ENCODE data around the gene DNAI2.

The DNAI2 gene

GRCh38 chr17:74227271-74228080 lies 46.6 kb upstream of the DNAI2 start:
- TF ChIP-seq POU6F1 (CRISPR knock-in tag; IDR thresholded peaks at IDR 0.05; ENCODE audit: borderline replicate concordance, low read depth) (no peak), PPARA (CRISPR knock-in tag; IDR thresholded peaks at IDR 0.05; ENCODE audit: borderline replicate concordance) (no peak), TOX (CRISPR knock-in tag; IDR thresholded peaks at IDR 0.05; ENCODE audit: borderline replicate concordance) (no peak), SNAI2 (CRISPR knock-in tag; IDR thresholded peaks at IDR 0.05) (no peak), ARNTL (CRISPR knock-in tag; IDR thresholded peaks at IDR 0.05; ENCODE audit: borderline replicate concordance, low read depth) (no peak), BACH2 (CRISPR knock-in tag; IDR thresholded peaks at IDR 0.05; ENCODE audit: borderline replicate concordance) (no peak), ZNF70 (CRISPR knock-in tag; IDR thresholded peaks at IDR 0.05) (no peak), ZFP30 (CRISPR knock-in tag; IDR thresholded peaks at IDR 0.05) (no peak), OSR1 (CRISPR knock-in tag; IDR thresholded peaks at IDR 0.05) (no peak), ESRRG (CRISPR knock-in tag; IDR thresholded peaks at IDR 0.05) (no peak), CSRNP3 (CRISPR knock-in tag; IDR thresholded peaks at IDR 0.05) (no peak), CSDC2 (CRISPR knock-in tag; IDR thresholded peaks at IDR 0.05) (no peak), ZNF8 (CRISPR knock-in tag; IDR thresholded peaks at IDR 0.05) (no peak), ZNF565 (CRISPR knock-in tag; conservative IDR thresholded peaks at IDR 0.05; ENCODE audit: low read depth) (no peak), ZC3H10 (CRISPR knock-in tag; IDR thresholded peaks at IDR 0.05) (no peak), ZFP3 (CRISPR knock-in tag; IDR thresholded peaks at IDR 0.05) (no peak), CREB5 (CRISPR knock-in tag; IDR thresholded peaks at IDR 0.05; ENCODE audit: low read depth) (no peak), RARB (CRISPR knock-in tag; IDR thresholded peaks at IDR 0.05) (no peak)
- no peak for ATAC-seq

GRCh38 chr17:74228306-74228978 lies 45.6 kb upstream of the DNAI2 start:
- ATAC-seq: no peak; the same call in 2 of the 3 replicates
- TF ChIP-seq ZNF70 (CRISPR knock-in tag; IDR thresholded peaks at IDR 0.05) (no peak), SNAI2 (CRISPR knock-in tag; IDR thresholded peaks at IDR 0.05) (no peak)

GRCh38 chr17:74230896-74231295 lies 43.1 kb upstream of the DNAI2 start:
- TF ChIP-seq BACH2 (CRISPR knock-in tag; IDR thresholded peaks at IDR 0.05; ENCODE audit: borderline replicate concordance): no peak
- no peak for TF ChIP-seq ZNF70 (CRISPR knock-in tag; IDR thresholded peaks at IDR 0.05)
- no peak for TF ChIP-seq ZNF565 (CRISPR knock-in tag; conservative IDR thresholded peaks at IDR 0.05; ENCODE audit: low read depth)
- TF ChIP-seq PATZ1 (CRISPR knock-in tag; IDR thresholded peaks at IDR 0.05; ENCODE audit: borderline replicate concordance): no peak
- TF ChIP-seq ESRRG (CRISPR knock-in tag; IDR thresholded peaks at IDR 0.05): no peak
- no peak for TF ChIP-seq CSRNP3 (CRISPR knock-in tag; IDR thresholded peaks at IDR 0.05)
- ATAC-seq: no peak

Measured in SK-N-SH treated with all-trans-retinoic acid at 6 μM for 48 hours (cell line).